DMS153 (cell line): ENCODE data around the gene EPHB1.

Source experiments
- DNase-seq: peaks from one replicate; lab custom pipeline; 2025; lab: John Stamatoyannopoulos, UW

The EPHB1 gene

DNA sequence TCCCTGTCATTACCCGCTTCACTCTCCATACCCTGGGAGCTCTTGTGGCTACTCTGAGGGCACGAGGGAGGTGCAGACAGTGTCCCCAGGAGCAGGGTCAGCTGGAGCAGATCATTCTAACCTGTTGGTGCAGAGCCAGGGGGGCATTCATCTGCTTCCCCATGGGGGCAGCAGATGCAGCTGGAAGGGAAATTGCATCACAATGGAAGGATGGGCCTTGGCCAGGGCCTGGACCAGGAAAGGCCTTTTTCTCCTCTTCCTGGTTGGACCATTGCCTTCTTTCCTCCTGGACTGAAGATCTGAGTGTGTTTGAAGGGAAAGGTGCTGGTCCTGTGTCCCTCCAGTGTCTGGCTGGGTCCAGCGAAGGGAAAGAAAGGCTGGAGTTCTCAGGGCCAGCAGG is 55.7 kb downstream of the EPHB1 start:
- no peak for DNase-seq

- no peak for DNase-seq
Measured at GRCh38 chr3:134852132-134852531, 57.1 kb downstream of the EPHB1 start.

- DNase-seq: no peak
Measured at GRCh38 chr3:134852893-134853351, 57.9 kb downstream of the EPHB1 start.

DNA sequence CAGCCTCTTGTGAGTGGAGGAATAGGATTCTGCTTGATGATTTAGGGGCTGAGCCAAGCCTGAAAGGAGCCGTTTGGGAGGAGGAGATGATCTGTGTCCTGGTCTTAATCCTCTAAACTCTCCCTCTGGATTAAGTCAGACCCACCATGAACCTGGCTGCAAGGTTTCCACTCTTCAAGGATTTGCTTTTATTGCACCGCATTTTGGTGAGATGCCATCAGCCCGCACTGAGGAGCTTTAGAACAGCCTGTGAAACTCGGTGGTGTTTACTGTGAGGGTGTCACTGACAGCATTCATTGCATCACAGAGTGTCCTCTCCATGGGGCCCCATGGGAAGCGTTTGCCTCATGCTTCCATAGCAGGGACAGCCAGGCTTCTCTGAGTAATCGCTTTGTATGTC is 59.2 kb downstream of the EPHB1 start:
- DNase-seq: no peak

DNA sequence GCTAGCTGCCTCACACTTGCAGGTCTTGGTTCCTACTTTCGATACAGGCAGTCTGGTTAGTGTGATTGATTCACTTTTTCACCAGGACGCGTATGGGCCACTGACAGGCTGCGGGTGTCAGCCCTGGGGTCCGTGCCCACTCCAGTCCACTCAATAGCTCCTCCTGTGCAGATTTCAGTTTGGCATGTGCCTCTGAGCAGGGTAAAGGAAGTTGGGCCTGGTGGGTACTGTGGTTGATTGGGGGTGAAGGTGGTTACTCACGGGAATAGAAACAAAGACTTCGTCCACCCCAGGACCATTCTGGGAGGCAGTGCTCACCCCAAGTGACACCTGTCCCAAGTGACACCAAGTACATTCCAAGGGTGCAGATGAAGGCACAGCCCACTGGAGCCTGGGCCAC is 62.3 kb downstream of the EPHB1 start:
- no peak for DNase-seq

DNA sequence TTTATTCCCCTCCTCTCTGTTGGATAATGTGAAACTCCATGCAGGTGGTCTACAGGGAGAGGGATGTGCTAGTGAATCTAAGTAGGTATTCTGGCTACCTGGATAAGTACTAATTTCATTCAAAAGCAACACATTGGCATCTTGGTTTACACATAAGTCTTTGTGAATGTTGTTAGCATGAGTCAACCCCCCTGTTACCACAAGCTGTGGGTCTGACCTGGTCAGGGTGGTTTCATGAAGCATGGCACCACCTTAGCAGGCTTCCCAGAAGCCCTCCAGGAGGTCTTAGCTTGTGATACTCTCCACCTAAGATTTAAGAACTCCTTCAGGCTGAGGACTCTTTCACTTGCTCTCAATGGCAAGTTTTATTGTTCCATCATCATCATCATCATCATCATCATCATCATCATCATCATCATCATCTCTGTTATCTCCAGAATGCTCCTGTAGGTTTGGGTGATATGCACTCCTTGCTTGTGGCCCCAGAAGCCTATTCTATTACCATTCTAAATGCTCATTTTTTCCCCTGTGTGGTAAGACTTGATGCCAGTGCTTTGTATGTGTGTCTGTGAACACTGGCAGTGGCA is 62.8 kb downstream of the EPHB1 start:
- no peak for DNase-seq

GRCh38 chr3:134858441-134859035 is 63.5 kb downstream of the EPHB1 start:
- no peak for DNase-seq

GRCh38 chr3:134859341-134859740 is 64.3 kb downstream of the EPHB1 start:
- DNase-seq: no peak

- DNase-seq: no peak
Measured at GRCh38 chr3:134860141-134860540, 65.1 kb downstream of the EPHB1 start.

GRCh38 chr3:134863915-134864314 is 68.9 kb downstream of the EPHB1 start:
- DNase-seq: peak; percentile 23

DNA sequence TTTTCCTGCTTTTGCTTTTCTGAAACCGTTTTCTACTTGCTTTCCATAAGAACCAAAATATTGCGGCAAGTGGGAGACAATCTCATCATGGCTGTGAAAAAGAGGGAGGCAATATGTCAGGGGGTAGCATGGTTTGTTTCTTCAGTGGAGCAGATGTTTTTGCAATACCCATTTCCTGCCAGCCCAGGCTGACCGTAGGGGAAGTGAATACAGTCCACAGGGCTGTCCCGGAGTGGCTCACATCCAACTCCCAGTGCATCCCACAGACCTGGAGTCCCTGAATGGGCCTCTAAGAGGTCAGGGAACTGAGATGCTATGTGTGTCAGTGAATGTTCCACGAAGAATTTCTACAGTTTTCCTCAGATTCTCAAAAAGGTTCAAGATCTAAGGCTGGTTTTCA is 69.6 kb downstream of the EPHB1 start:
- no peak for DNase-seq

GRCh38 chr3:134867277-134867676 is 72.2 kb downstream of the EPHB1 start:
- no peak for DNase-seq

- peak; percentile 80 for DNase-seq
Measured at GRCh38 chr3:134869153-134869726, 74.2 kb downstream of the EPHB1 start.

- DNase-seq: no peak
Measured at GRCh38 chr3:134871818-134872217, 76.8 kb downstream of the EPHB1 start.

GRCh38 chr3:134872440-134873388 is 77.7 kb downstream of the EPHB1 start:
- DNase-seq: no peak

GRCh38 chr3:134873789-134874188 is 78.7 kb downstream of the EPHB1 start:
- DNase-seq: no peak

DNA sequence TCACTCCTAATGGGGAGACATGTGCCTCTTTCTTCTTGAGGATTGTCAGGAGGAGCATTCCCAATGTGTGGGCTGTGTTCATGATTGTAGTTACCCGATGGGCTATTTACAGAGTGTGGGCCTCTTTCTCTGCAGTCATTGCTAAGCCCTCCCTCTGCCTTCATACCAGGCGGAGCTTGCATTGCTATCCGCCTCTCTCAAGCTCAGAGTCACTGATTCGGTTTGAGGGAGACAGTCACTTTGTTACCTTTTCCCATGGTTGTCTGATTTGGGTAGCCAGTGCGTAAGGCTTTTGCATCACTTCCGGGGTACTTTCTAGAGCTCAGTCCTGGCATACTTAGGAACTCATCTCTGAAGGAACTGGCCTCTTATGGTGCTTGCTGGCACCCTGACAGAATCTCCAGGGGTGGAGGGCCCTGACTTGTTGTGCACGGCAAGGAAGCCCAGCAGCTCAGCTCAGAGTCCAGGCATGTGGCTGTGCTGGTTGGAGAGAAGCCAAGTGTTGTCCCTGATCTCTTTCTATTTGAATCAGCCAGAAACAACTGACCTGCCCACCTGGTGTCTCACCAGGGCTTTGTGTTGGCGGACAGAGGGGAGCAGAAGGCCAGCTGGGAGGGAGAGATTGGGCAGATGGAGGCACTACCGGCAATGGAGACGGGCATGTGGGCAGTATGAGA is 79.8 kb downstream of the EPHB1 start:
- DNase-seq: peak; percentile 4

DNA sequence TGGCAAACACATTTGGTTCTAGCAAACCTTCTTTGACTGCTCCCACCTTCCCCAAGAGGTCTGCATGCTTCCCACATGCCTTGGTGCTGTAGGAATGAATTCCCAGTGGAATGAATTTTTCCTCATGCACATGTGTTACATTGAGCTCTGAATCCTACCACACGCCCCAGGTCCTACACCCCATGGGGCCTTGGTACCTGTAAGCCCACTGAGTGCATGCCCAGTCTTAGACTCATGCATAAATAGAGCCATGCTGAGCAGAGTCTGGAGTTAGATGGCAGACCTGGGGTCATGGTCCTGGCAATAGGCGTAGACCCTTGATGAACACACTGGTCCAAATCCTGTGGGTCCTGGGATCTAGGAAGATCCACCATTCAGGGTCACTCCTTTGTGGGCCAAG is 81.8 kb downstream of the EPHB1 start:
- no peak for DNase-seq

GRCh38 chr3:134877788-134878187 is 82.7 kb downstream of the EPHB1 start:
- no peak for DNase-seq

DNA sequence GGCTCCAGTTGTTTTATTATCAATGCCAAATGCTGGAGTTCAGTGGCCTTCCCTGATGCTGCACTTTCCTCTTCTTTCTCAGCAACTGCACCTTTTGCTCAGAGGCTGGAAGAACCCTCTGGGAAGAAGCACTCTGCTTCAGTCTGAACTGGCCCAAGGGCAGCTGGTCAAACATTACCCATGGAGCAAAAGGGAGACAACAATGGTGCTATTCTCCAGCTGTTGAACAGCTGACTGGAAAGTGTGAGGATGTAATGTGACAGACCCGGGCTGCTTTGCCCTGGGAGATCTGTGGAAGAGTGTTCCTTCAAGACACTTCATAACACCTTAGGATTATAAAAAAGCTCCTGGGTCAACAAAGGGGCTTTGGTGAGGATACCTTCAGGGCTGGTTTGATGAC is 84.9 kb downstream of the EPHB1 start:
- peak; percentile 27 for DNase-seq

GRCh38 chr3:134880431-134880830 is 85.4 kb downstream of the EPHB1 start:
- no peak for DNase-seq

- no peak for DNase-seq
Measured at GRCh38 chr3:134881305-134881704, 86.2 kb downstream of the EPHB1 start.
